Psoas muscle (tissue), 8 donors: ENCODE results near the gene TMEM132C. TPM values are rescaled to one million over a fixed set of nuclear protein-coding genes. Genes with fewer than 3 reads are reported as not detected.

Source experiments
- ATAC-seq, 4 donors: fragments of 200-7000 bp; cut with Tn5 transposase; one replicate each; pipeline ENCODE4 v1.9.1; 2020; ENCODE audit warnings: moderate library complexity in 3 of 4, mild to moderate bottlenecking in 2 of 4
- DNase-seq, 2 donors: peaks; one replicate each; pipeline ENCODE4 v3.0.0-alpha.2; 2020
- H3K27ac ChIP-seq: fragments of 200-600 bp; one replicate; pipeline ENCODE4 v1.8.0; 2022
- H3K27me3 ChIP-seq, 3 donors: fragments of 200-600 bp in 1 of 3; one replicate each; pipeline versions ENCODE4 v1.6.1 to v1.8.0; 2013 to 2022; ENCODE audit warnings: low read length in 2 of 3, mild to moderate bottlenecking in 2 of 3, moderate library complexity in 1 of 3; ENCODE audit not compliant: insufficient read depth in 3 of 3
- H3K36me3 ChIP-seq, 2 donors: fragments of 200-600 bp in 1 of 2; one replicate each; pipeline versions ENCODE4 v1.6.1 to v1.8.0; 2013 to 2022; ENCODE audit warnings: low read depth in 1 of 2, mild to moderate bottlenecking in 1 of 2, moderate library complexity in 1 of 2; ENCODE audit not compliant: insufficient read depth in 1 of 2
- H3K4me1 ChIP-seq: fragments of 200-600 bp; one replicate; pipeline ENCODE4 v1.8.0; 2022
- H3K4me3 ChIP-seq: fragments of 200-600 bp; one replicate; pipeline ENCODE4 v1.8.0; 2022; ENCODE audit warnings: mild to moderate bottlenecking
- H3K9me3 ChIP-seq: fragments of 200-600 bp; one replicate; pipeline ENCODE4 v1.8.0; 2022
- CTCF ChIP-seq: fragments of 200-600 bp; IDR thresholded peaks from one replicate; pipeline ENCODE4 v1.8.0; 2022; ENCODE audit warnings: antibody characterized with exemption
- WGBS, 3 donors: extraction: QIAGEN DNeasy Blood & Tissue Kit; methylation state at CpG; one replicate each; pipeline versions ENCODE4 v1.1.6 to v1.1.7; 2013; 5-methylcytosine and 5-hydroxymethylcytosine counted together
- intact Hi-C, 2 donors: fragments of 100-400 bp; cut with DNase I; formaldehyde crosslinking; loops; one replicate each; pipeline versions ENCODE4 v1.11.0 to v1.14.2; 2022
- polyA plus RNA-seq, 3 donors: library from polyadenylated mRNA; stranded (reverse); fragments of 200-250 nt; gene quantifications; one replicate each; pipeline ENCODE4 v1.2.3, GENCODE V29; 2013
- total RNA-seq, 4 donors: library from RNA; stranded (reverse); fragmentation: NEBNext Ultra II Directional in 2 of 4; extraction: Animal tissue kit (Norgen Biotek cat#: 25700) in 2 of 4; gene quantifications; one replicate each; pipeline versions ENCODE4 v1.2.1 to v1.2.4, GENCODE V29; 2021 to 2023
- donor health status: healthy with polysubstance abuse.
- donor health status: DM: no; HTN: no; CAD: no; lungs with moderate emphysema.
- donor health status: Bipolar disorder and iron deficiency.
- donor health status: healthy.
- donor health status: DM: yes; HTN: yes; CAD: no.
- donor health status: DM: no; HTN: no; CAD: no.
- donor health status: DM: no; HTN: no; CAD: no.
- donor health status: DM: yes; HTN: yes; CAD: no.

The TMEM132C gene
- total and polyA plus RNA-seq, 7 donors, result 0.16 to 0.77 (median 0.47) TPM

GRCh38 chr12:128570191-128571065 lies 303.5 kb downstream of the TMEM132C start:
- no peak overlapping the region for H3K4me3 ChIP-seq
- DNase-seq, result no peak
- ATAC-seq, result no peak
- intact Hi-C loops, result no loop called here
- H3K4me1 ChIP-seq, result no peaks in the 10 kb centered on the region
- no peak for TF ChIP-seq CTCF
- 69 to 73% (median 71%) methylated on average over 11 of the region's 11 CpGs for WGBS, 3 donors
- H3K27ac ChIP-seq, result no peak overlapping the region
- H3K36me3 ChIP-seq, result no peaks in the 10 kb centered on the region
- H3K9me3 ChIP-seq, result peaks cover 5% of the 10 kb centered on the region
- no peaks in the 10 kb centered on the region for H3K27me3 ChIP-seq

GRCh38 chr12:128571906-128572810 lies 305.2 kb downstream of the TMEM132C start:
- no peak for ATAC-seq
- no peak for TF ChIP-seq CTCF
- intact Hi-C loops, result no loop called here
- H3K4me3 ChIP-seq, result no peak overlapping the region
- 95 to 98% (median 95%) methylated on average over 7 of the region's 7 CpGs for WGBS, 3 donors
- peaks cover 5% of the 10 kb centered on the region for H3K9me3 ChIP-seq
- DNase-seq, result no peak
- H3K36me3 ChIP-seq, result no peaks in the 10 kb centered on the region
- H3K27me3 ChIP-seq, result no peaks in the 10 kb centered on the region
- H3K4me1 ChIP-seq, result no peaks in the 10 kb centered on the region
- H3K27ac ChIP-seq, result no peak overlapping the region

- Histone ChIP-seq H3K9me3 (peaks cover 5% of the 10 kb centered on the region), H3K4me1 (no peaks in the 10 kb centered on the region), H3K4me3 (no peak overlapping the region), H3K27ac (no peak overlapping the region), H3K27me3 (no peaks in the 10 kb centered on the region), H3K36me3 (no peaks in the 10 kb centered on the region)
- no peak for TF ChIP-seq CTCF
- 24 to 40% (median 27%) methylated on average over 4 of the region's 4 CpGs for WGBS, 3 donors
- intact Hi-C loops, result no loop called here
- DNase-seq (no peak), ATAC-seq (no peak)
Observed at GRCh38 chr12:128573907-128574306, 306.9 kb downstream of the TMEM132C start.

GRCh38 chr12:128578045-128578444 lies 311.1 kb downstream of the TMEM132C start:
- ATAC-seq (no peak), DNase-seq (no peak)
- Histone ChIP-seq H3K4me1 (no peaks in the 10 kb centered on the region), H3K36me3 (no peaks in the 10 kb centered on the region), H3K9me3 (no peaks in the 10 kb centered on the region), H3K4me3 (no peak overlapping the region), H3K27me3 (no peaks in the 10 kb centered on the region), H3K27ac (no peak overlapping the region)
- intact Hi-C loops, result no loop called here
- no peak for TF ChIP-seq CTCF
- 58 to 67% (median 64%) methylated on average over 8 of the region's 8 CpGs for WGBS, 3 donors
